Panc1 (cell line): Measurements from ENCODE around the gene CCNO. TPM values are rescaled to one million over a fixed set of nuclear protein-coding genes. Genes with fewer than 3 reads are reported as not detected.

Source experiments
- ATAC-seq: fragments of 200-7000 bp; cut with Tn5 transposase; 2 replicates; pipeline ENCODE4 v1.9.1; 2020; ENCODE audit warnings: mild to moderate bottlenecking, moderate library complexity
- BruUV-seq: library from RNA; stranded (reverse); fragments of 400-500 nt; replicated peaks from 2 replicates; lab custom pipeline; 2021; lab: Mats Ljungman, UMichigan
- CTCF ChIA-PET: fragments of 300-600 bp; sonication (Branson Sonifier 250); formaldehyde crosslinking; loops from one replicate; lab custom pipeline; 2022; ENCODE audit warnings: antibody characterized with exemption; lab: Charles Lee
- POLR2A ChIA-PET: fragments of 300-600 bp; sonication (Branson Sonifier 250); formaldehyde crosslinking; loops from one replicate; lab custom pipeline; 2022; ENCODE audit warnings: antibody characterized with exemption; lab: Charles Lee
- DNase-seq: peaks from one replicate; pipeline ENCODE4 v3.0.0-alpha.2; 2010; ENCODE audit warnings: low read depth, low spot score
- H3K27ac ChIP-seq: 2 replicates; pipeline ENCODE4 v1.5.1; 2011; ENCODE audit warnings: mild to moderate bottlenecking, low read length, inconsistent platforms
- H3K27me3 ChIP-seq: fragments of 200-500 bp; sonication (Bioruptor generic); 2 replicates; pipeline ENCODE4 v1.6.0; 2014; ENCODE audit warnings: low read length, inconsistent platforms; ENCODE audit not compliant: control insufficient read depth, insufficient read depth
- H3K36me3 ChIP-seq: fragments of 200-500 bp; sonication (Bioruptor generic); 2 replicates; pipeline ENCODE4 v1.5.1; 2014; ENCODE audit warnings: inconsistent platforms, mild to moderate bottlenecking, low read length, moderate library complexity; ENCODE audit not compliant: control insufficient read depth, insufficient read depth
- H3K4me1 ChIP-seq: 2 replicates; pipeline ENCODE4 v1.5.1; 2011; ENCODE audit warnings: inconsistent platforms, mild to moderate bottlenecking, low read length, moderate library complexity; ENCODE audit not compliant: control insufficient read depth, insufficient read depth
- H3K4me3 ChIP-seq, 2 experiments: 2 replicates each; pipeline ENCODE4 v1.5.1; 2011 to 2012; ENCODE audit warnings: low read depth in 2 of 2, low read length in 2 of 2, mild to moderate bottlenecking in 2 of 2, inconsistent platforms in 1 of 2, moderate library complexity in 1 of 2
- H3K9me3 ChIP-seq: fragments of 200-500 bp; sonication (Bioruptor generic); 2 replicates; pipeline ENCODE4 v1.5.1; 2014; ENCODE audit warnings: low read depth, mild to moderate bottlenecking, inconsistent platforms, low read length, moderate library complexity; ENCODE audit not compliant: control insufficient read depth, insufficient read depth
- POLR2AphosphoS5 ChIP-seq: IDR thresholded peaks from 2 replicates; pipeline ENCODE4 v1.6.1; 2012; ENCODE audit warnings: mild to moderate bottlenecking, low read depth, low read length, moderate library complexity
- in situ Hi-C: cut with HindIII; loops from 2 replicates; pipeline ENCODE4 v1.10.0; 2016; ENCODE audit warnings: low sequenced_read_pairs, low pct_unique_long_range_greater_than_20kb
- intact Hi-C: fragments of 100-400 bp; cut with micrococcal nuclease; formaldehyde crosslinking; loops from one replicate; pipeline ENCODE4 v1.10.0; 2022; ENCODE audit not compliant: unreplicated experiment
- total RNA-seq: library from RNA; stranded (reverse); gene quantifications from one replicate; pipeline ENCODE4 v1.2.1, GENCODE V29; 2021; ENCODE audit not compliant: unreplicated experiment
- TF ChIP-seq, protein P1 (sequence below): fragments of 450-650 bp; IDR thresholded peaks from 2 replicates; pipeline ENCODE4 v1.5.1; 2017; ENCODE audit warnings: mild to moderate bottlenecking
- TF ChIP-seq, protein P2 (sequence below), 2 experiments: IDR thresholded peaks; 2 replicates each; pipeline ENCODE4 v1.6.1; 2011 to 2012; ENCODE audit warnings: low read depth in 2 of 2, control low read depth in 1 of 2, low read length in 1 of 2, mild to moderate bottlenecking in 1 of 2, moderate library complexity in 1 of 2; ENCODE audit not compliant: insufficient read depth in 1 of 2

CCNO gene
- total RNA-seq, 1 experiment from 2014 or later: 12.3 TPM

DNA sequence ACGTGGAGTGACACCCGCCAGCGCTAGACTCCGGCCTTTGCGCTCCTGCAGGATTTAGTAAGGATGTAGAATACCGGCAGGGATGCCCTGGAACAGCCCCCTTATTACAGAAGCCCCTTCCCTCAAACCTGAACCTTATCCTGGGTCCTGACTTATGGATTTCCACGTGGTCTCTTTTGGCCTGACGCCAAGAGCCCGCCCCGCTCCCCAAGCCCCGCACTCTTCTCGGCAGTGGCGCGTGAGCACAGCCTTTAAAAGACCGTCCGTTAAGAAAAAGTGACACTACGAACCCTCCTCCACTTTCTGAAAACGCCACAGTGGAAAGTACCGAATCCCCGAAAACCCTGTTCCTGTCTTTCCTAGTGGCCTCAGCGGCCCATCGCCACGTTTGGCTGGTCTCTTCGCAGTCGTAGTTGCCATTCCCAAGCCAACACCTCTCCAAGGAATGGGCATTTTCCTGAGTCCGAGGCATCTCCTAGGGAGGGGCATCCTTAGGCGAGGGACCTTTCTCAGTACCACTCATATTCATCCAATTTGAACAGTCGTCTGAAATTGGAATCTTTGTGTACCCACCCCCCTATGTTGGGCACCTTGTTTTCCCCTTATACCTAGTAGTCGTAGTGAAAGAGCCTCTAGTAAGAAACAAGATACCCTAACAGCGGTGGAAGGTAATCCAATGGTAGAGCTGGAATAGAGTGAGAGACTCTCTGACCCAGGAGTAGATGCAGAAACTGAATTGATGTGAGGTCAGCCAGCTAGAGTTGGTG lies 5.6 kb downstream of the CCNO start:
- no TSS peak for BruUV-seq
- no peak for ATAC-seq
- peaks cover 17% of the 10 kb centered on the region for H3K4me1 ChIP-seq
- H3K27me3 ChIP-seq: peaks cover 3% of the 10 kb centered on the region; the same call in 1 of the 2 replicates
- no peaks in the 10 kb centered on the region for H3K9me3 ChIP-seq
- intact Hi-C loops (loop anchor here (2.0 kb wide), 1 partner anchor 55 kb away; the partner anchor contains the start of gene CDC20B), in situ Hi-C loops (no loop called here)
- TF ChIP-seq POLR2AphosphoS5: no peak
- H3K36me3 ChIP-seq: no peaks in the 10 kb centered on the region; the same call in 1 of the 2 replicates
- H3K4me3 ChIP-seq: peak overlapping the region; percentile 58 to 70
- CTCF ChIA-PET: no interaction called here
- DNase-seq: no peak
- H3K27ac ChIP-seq: peak overlapping the region; percentile 78
- POLR2A ChIA-PET: no interaction called here

DNA sequence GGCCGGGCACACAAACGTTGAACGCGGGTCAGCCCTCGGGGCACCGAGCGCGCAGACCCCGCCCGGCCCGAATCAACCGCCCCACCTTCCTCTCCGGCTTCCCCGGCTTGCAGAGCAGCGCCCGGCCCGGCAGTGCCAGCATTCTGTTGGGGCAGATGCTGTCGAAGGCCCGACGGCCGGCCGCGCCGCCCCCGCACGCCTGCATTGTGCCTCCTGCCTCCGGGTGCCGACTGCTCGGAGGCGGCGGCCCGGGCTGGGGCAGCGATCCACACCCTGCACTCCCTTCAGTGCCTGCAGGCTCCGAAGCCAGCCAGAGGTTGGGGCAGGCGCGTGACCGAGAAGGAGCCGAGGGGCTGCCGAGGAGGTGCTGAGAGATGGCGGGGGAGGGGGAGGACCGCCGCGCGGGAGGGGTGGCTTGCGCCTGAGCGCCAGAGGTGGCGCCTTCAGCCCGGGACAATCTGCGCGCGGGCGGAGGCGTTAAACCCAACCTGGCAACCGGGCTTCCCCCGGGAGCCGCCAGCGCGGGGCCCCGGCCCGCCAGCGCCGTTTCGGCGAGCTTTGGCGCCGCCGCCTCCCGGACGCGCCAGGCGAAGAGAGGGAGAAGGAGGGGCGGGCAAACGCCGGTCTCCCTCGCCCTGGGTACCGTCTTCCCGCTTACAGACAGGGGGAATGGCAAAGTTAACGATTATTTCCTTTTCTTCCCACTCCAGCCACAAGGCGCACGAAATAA lies 6.3 kb downstream of the CCNO start, which contains the start of gene MCIDAS:
Gene MCIDAS, minus strand, starts transcription at position 382 of the 730 bp plus-strand sequence. Its CDS starts 177 bp downstream, at position 205.
- ChIA-PET POLR2A (no interaction called here), CTCF (interaction anchor here (0.6 to 1.2 kb wide), 2 partner anchors 55 to 1397 kb away, joined by 3 to 4 read pairs; no protein-coding TSS in a partner anchor)
- TF ChIP-seq, protein P1, sequence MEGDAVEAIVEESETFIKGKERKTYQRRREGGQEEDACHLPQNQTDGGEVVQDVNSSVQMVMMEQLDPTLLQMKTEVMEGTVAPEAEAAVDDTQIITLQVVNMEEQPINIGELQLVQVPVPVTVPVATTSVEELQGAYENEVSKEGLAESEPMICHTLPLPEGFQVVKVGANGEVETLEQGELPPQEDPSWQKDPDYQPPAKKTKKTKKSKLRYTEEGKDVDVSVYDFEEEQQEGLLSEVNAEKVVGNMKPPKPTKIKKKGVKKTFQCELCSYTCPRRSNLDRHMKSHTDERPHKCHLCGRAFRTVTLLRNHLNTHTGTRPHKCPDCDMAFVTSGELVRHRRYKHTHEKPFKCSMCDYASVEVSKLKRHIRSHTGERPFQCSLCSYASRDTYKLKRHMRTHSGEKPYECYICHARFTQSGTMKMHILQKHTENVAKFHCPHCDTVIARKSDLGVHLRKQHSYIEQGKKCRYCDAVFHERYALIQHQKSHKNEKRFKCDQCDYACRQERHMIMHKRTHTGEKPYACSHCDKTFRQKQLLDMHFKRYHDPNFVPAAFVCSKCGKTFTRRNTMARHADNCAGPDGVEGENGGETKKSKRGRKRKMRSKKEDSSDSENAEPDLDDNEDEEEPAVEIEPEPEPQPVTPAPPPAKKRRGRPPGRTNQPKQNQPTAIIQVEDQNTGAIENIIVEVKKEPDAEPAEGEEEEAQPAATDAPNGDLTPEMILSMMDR: peak; percentile 20; the same call in 1 of the 2 replicates
- TF ChIP-seq, protein P2, sequence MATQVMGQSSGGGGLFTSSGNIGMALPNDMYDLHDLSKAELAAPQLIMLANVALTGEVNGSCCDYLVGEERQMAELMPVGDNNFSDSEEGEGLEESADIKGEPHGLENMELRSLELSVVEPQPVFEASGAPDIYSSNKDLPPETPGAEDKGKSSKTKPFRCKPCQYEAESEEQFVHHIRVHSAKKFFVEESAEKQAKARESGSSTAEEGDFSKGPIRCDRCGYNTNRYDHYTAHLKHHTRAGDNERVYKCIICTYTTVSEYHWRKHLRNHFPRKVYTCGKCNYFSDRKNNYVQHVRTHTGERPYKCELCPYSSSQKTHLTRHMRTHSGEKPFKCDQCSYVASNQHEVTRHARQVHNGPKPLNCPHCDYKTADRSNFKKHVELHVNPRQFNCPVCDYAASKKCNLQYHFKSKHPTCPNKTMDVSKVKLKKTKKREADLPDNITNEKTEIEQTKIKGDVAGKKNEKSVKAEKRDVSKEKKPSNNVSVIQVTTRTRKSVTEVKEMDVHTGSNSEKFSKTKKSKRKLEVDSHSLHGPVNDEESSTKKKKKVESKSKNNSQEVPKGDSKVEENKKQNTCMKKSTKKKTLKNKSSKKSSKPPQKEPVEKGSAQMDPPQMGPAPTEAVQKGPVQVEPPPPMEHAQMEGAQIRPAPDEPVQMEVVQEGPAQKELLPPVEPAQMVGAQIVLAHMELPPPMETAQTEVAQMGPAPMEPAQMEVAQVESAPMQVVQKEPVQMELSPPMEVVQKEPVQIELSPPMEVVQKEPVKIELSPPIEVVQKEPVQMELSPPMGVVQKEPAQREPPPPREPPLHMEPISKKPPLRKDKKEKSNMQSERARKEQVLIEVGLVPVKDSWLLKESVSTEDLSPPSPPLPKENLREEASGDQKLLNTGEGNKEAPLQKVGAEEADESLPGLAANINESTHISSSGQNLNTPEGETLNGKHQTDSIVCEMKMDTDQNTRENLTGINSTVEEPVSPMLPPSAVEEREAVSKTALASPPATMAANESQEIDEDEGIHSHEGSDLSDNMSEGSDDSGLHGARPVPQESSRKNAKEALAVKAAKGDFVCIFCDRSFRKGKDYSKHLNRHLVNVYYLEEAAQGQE (IDR thresholded peaks at IDR 0.05; ENCODE audit: insufficient read depth in 1 of 2, low read depth in 2 of 2, low read length in 1 of 2): no peak
- no peak for TF ChIP-seq POLR2AphosphoS5
- H3K4me3 ChIP-seq: peak within 1 kb of the TSS; percentile 58 to 70
- no peak for DNase-seq
- in situ Hi-C loops: no loop called here
- peaks cover 3% of the 10 kb centered on the region; the same call in 1 of the 2 replicates for H3K27me3 ChIP-seq
- peak; percentile 80 for ATAC-seq
- peak within 1 kb of the TSS; percentile 78 for H3K27ac ChIP-seq
- intact Hi-C loops: loop anchor here (2.0 kb wide), 1 partner anchor 54 kb away; the partner anchor contains the start of gene CDC20B
- no TSS peak for BruUV-seq
- no peaks in the 10 kb centered on the region for H3K9me3 ChIP-seq
- peaks cover 17% of the 10 kb centered on the region for H3K4me1 ChIP-seq
- no peaks in the 10 kb centered on the region for H3K36me3 ChIP-seq
